HG03432 (cell line): ENCODE results near the gene ANKRD42.
"Not testable (repeated sequence)": the region's sequence is repeated elsewhere in the genome, so short reads cannot be mapped to it uniquely, and the experiment has no call there.

Experiments used
- ATAC-seq: cut with Tn5 transposase; IDR thresholded peaks from one replicate; pipeline ENCODE4 v1.9.1; 2021; ENCODE audit warnings: mild to moderate bottlenecking, moderate library complexity; ENCODE audit not compliant: unreplicated experiment

ANKRD42 gene

DNA sequence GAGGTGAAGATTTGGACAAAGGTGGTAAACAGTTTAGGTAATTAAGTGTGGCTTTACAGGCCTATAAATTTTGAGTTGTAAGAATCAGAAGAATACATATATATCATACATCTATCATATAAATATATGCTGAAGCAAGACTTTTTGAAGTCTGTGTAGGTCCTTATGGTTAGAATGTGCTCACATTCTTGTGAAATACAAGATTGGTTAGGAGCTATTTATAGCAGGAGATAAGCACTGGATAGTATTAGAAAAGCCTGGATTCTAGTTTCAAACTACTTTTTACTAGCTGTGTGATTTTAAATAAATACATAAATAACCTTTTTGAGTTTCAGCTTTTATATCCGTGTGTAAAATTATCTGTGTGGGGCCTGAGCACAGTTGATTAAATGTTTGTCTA lies 42.3 kb downstream of the ANKRD42 start:
- no peak for ATAC-seq

DNA sequence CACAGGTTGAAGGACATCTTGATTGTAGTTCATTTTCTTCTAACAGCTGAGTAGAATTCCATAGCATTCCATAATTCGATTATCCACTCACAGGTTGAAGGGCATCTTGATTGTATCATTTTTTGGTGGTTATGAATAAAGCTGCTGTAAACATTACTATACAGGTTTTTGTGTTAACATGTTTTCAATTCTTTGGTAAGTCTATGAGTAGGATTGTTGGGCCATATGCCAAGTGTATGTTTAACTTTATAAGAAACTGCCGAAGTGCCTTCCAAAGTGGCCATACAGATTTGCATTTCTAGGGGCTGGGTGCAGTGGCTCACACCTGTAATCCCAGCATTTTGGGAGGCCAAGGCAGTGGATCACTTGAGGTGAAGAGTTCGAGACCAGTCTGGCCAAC lies 44.6 kb downstream of the ANKRD42 start:
- ATAC-seq: no peak

DNA sequence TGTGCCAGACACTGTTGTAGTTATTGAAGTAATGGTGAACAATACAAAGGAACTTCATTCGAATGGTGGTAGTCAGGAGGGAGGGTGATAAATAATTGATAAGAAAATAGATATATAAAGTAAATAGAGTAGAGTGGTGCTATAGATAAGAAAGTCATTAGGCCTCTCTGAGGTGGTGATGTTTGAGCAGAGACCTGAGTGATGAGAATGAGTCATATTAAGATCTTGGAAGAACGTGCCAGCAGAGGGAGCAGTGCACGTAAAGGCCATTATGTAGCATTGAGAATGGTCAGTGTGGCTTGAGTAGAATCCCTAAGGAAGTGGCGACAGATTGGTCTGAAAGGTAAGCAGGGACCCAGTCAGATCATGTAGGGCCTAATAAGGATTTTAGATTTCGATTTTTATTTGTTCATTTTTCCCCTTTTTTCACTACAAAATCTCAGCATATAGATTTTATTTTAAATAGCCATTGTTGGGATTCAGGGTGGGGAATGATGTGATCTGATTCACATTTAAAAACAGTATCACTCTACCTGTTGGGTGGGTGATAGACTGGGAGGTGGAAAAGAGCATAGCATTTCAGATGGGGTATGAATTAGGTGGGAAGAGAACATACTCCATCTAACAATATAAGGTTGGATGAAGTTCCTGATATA lies 47.9 kb downstream of the ANKRD42 start:
- ATAC-seq: peak; percentile 94

DNA sequence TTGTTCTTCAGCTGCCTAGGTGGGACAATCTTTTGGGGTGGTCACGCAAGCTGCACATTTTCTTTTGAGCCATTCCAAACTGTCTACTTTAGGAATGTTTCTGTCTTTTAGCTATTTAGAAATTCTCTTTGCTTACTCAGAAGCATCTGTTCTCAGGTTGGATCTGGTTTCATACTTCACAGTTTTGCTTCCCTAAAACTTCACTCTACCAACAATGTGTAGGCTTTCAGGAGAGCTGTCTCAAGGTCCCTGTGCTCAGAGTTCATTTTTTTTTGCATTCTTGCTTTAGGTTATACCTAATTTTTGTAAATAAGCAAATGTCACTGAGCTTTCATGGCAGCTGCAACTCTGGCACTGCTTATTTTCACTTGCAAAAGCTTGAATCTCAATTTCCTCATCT lies 55.9 kb downstream of the ANKRD42 start:
- ATAC-seq: no peak

DNA sequence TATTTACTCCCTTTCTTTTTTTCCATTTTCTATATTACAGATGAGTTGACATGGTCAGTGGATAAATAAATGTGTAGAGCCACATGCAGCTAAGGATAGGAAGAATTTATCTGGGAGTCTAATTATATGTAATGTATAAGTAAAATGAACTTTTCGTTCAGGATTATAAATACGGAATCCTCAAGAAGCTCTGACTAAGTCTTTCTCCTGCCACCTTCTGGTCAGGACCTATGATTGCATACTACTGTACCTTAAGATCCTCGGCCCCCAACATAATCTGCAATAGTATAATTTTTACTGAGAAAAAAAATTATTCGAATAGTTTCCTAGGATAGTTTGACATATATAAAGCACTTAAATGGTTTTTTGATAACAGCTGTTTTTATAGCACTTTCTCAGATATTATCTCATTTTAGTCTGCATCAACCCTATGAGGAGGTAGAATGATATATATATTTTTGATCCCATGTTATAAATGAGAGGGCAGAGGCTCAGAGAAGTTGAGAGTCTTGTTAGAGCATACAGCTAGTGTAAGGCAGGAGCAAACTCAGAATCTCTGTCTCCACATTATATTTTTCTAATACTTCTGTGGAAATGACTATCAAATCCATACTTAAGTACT lies 56.6 kb downstream of the ANKRD42 start:
- peak; percentile 86 for ATAC-seq

DNA sequence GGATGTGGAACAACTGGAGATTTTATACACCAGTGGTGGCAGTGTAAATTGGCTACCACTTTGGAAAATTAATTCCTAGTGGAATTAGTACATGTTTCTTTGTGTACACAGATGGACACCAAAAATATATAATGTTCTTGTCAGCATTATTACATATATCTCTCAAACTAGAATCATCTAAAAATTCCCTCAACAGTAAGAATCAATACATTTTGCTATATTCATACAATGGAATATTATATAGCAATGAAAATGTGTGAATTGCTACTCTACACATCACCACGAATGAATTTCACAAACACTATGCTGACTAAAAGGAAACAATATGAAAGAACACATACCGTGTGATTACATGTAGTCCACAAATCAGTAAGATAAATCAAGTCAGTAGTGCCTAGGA lies 58.8 kb downstream of the ANKRD42 start:
- ATAC-seq: no peak

GRCh38 chr11:83252941-83253340 lies 59.4 kb downstream of the ANKRD42 start:
- ATAC-seq: no peak

- no peak for ATAC-seq
Measured at GRCh38 chr11:83255366-83255765, 61.9 kb downstream of the ANKRD42 start.

DNA sequence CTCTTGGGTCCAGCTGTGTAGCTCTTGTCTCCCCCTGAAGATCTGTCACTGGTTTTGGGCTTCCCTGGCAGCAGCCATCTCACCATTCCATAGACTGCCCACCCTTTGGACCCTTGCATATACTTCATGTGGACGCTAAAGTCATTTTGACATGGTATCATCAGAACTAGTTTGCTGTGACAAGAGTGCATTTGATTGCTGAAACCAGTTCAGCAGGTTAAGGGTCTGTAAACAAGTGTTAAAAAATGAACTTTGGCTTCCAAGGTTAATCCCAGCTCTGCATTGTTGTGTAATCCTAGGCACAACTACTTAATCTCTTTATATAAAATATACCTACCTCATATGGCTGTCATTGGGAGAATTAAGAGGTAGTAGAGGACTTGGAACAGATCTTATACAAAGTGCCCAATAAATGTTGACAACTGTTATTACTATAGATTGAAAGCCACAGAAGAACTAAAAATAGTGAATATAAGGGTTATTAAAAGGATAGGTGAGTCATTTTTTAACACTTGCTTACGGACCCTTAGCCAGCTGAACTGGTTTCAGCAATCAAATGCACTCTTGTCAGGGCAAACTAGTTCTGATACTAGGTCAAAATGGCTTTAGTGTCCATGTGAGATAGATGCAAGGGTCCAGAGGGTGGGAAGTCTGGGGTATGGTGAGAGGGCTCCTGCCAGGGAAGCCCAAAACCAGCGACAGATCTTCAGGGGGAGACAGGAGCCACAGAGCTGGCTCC lies 63.3 kb downstream of the ANKRD42 start:
- ATAC-seq: no peak

DNA sequence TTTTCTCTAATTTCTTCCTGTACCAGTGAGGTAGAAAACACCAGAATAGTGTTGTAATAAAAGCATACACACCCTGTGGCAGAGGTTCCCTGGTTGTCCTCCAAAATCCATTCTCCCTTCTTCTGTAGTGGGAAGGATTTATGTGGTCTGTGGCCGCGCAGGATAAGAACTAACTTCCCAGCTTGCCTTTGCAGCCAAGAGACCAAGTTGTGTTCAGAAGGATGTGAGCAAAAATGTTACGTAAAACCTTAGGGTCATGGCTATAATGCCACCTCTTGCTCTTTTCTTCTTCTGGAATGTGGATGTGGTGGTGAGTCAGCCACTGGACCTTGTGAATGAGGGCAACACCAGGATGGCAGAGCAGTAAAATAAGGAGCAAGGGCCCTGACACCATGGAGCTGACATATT lies 64.3 kb downstream of the ANKRD42 start:
- ATAC-seq: no peak

DNA sequence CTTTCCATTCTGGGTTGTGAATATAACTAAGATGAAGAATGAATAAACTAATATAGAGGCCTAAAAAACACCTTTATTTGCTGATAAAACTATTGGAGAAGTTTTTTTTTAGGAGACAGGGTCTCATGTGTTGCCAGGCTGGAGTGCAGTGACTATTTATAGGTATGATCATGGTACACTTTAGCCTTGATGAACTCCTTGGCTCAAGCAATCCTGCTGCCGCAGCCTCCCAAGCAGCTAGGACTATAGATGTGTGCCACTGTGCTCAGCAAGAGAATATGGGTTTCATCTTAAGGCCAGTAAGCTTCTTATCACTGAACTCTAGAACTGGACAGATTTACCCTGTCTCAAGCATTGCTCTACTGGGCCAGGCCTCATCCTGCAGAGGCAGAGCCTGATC lies 66.0 kb downstream of the ANKRD42 start:
- ATAC-seq: no peak

GRCh38 chr11:83265331-83265730 lies 71.8 kb downstream of the ANKRD42 start:
- no peak for ATAC-seq

- ATAC-seq: not testable (repeated sequence)
Measured at GRCh38 chr11:83269080-83269479, 75.6 kb downstream of the ANKRD42 start.

DNA sequence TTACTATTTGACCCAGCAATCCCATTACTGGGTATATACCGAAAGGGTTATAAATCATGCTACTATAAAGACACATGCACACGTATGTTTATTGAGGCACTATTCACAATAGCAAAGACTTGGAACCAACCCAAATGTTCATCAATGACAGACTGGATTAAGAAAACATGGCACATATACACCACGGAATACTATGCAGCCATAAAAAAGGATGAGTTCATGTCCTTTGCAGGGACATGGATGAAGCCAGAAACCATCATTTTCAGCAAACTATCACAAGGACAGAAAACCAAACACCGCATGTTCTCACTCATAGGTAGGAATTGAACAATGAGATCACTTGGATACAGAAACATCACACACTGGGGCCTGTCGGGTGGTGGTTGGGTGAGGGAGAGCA lies 78.2 kb downstream of the ANKRD42 start:
- not testable (repeated sequence) for ATAC-seq

GRCh38 chr11:83272627-83273026 lies 79.1 kb downstream of the ANKRD42 start:
- no peak for ATAC-seq

DNA sequence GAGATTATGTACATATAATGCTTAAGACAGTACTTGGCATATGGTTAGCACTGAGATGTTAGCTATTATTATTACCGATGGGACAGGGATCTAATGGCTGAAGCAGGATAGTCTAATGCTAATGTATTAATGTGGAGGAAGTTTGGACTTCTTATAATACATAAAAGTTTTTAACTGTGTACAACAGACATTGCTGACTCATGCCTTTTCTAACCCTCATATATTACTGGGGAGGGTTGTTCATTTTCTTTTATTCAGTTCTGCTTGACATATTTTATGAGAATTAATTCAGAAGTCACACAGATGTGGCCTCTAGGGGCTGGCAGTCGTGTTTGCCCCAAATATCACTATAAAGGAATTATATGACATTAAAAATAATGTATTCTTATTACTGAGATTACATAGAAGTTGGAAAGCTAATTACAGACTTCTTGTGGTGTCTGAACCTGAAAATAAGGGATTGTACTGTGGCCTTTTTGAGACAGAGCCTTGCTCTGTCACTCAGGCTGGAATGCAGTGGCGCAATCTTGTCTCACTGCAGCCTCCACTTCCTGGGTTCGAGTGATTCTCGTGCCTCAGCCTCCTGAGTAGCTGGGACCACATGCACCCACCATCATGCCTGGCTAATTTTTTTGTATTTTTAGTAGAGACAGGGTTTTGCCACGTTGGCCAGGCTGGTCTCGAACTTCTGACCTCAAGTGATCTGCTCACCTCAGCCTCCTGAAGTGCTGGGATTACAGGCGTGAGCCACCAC lies 82.6 kb downstream of the ANKRD42 start:
- ATAC-seq: no peak

GRCh38 chr11:83278351-83278750 lies 84.8 kb downstream of the ANKRD42 start:
- ATAC-seq: no peak

DNA sequence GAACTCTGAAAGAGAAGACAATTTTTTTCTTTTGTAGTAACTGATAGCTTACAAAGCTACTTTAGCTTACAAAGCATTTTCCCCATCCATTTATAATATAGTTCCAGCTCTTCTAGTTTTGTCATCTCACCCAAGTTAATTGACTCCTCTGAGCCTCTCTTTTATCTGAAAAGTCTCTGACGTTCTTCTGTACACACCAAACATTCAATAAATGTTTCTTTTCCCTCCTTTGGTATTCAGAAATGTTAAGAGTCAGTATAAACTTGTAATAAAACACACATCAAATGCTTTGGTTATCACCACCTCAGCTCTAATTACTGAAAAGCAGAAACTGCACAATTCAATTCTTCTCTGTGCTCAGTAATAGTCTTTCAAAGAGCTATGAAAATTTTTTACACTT lies 86.7 kb downstream of the ANKRD42 start:
- ATAC-seq: no peak

DNA sequence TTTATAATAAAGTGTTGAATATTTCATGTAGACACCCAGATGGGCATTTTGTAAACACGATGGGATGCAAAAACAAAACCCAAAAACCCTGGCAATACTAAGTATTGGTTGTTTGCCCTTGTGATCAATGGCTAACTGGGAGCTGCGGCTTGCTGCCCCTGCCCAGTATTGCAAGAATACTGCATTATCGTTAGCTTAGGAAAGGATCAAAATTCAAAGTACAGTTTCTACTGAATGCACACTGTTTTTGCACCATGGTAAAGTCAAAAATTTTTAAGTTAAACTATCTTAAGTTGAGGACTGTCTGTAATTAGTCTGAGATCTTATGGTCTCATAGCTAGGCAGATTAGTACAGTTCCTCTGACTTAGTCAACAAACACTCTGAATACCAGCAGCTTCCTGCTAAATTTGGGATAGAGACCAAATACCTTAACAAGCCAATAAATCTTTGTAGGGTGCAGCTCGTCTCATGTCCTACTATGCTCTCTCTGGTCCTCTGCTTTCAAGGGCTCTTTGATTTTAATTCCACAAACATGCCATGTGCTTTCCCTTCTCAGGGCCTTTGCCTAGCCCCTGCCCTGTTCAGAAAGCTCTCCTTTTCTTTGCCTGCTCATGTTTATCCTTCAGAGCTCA lies 88.7 kb downstream of the ANKRD42 start:
- no peak for ATAC-seq

DNA sequence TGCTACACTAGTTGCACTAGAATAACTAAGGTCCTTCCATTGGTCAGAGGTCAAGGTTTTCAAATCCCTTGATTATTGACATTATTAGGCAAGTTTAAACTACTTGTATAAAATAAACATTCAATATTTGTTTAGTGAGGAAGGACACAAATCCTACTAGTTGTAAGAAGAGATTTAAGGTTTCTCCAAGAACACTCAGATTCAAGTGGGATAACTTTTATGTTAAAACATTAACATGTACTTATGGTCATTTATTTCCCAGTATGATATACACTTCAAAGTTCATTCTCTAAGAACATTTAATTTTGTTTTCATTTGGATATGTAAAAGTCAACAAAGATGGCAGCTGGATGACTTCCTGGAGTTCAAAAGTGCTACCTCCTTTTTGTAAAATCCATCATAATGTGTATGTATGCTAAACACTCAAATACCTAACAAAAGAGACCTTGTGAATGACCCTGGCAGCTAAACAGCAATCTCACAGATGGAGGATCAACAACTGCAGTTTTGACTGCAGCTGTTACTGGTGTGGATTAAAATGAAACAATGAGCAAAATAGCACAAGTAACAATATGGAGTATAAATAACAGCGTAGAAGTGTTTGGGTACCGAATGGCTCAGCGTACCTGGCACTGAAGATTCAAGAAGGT lies 91.1 kb downstream of the ANKRD42 start:
- no peak for ATAC-seq
